ENCODE results near the gene MYBPHL. TPM values are rescaled to one million over a fixed set of nuclear protein-coding genes. Genes with fewer than 3 reads are reported as not detected.

The MYBPHL gene
- total RNA-seq, 1 experiment from 2014 or later: not detected

GRCh38 chr1:109268431-109269211 lies 38.2 kb downstream of the MYBPHL start:
- no peaks in the 10 kb centered on the region for H4K20me1 ChIP-seq (ENCODE audit: low read length)
- H3K9me3 ChIP-seq (ENCODE audit: low read length): no peaks in the 10 kb centered on the region
- H3K9me2 ChIP-seq (replicated peaks; ENCODE audit: low read length): no peaks in the 10 kb centered on the region
- H3K79me2 ChIP-seq (ENCODE audit: low read length): no peaks in the 10 kb centered on the region
- ChIA-PET CTCF (no interaction called here), POLR2A (ENCODE audit: unreplicated experiment) (no interaction called here)
- H3K27ac ChIP-seq (ENCODE audit: low read length): no peak overlapping the region
- no peaks in the 10 kb centered on the region for H3F3A ChIP-seq (ENCODE audit: low read length, unreplicated experiment)
- no peaks in the 10 kb centered on the region for H3K36me3 ChIP-seq (ENCODE audit: low read depth, low read length)
- no peak overlapping the region for H3K4me2 ChIP-seq (ENCODE audit: low read length)
- TF ChIP-seq, protein P1, sequence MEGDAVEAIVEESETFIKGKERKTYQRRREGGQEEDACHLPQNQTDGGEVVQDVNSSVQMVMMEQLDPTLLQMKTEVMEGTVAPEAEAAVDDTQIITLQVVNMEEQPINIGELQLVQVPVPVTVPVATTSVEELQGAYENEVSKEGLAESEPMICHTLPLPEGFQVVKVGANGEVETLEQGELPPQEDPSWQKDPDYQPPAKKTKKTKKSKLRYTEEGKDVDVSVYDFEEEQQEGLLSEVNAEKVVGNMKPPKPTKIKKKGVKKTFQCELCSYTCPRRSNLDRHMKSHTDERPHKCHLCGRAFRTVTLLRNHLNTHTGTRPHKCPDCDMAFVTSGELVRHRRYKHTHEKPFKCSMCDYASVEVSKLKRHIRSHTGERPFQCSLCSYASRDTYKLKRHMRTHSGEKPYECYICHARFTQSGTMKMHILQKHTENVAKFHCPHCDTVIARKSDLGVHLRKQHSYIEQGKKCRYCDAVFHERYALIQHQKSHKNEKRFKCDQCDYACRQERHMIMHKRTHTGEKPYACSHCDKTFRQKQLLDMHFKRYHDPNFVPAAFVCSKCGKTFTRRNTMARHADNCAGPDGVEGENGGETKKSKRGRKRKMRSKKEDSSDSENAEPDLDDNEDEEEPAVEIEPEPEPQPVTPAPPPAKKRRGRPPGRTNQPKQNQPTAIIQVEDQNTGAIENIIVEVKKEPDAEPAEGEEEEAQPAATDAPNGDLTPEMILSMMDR (conservative IDR thresholded peaks at IDR 0.05; ENCODE audit: low read depth, low read length): no peak
- TF ChIP-seq EZH2 (IDR thresholded peaks at IDR 0.05; ENCODE audit: low read length, unreplicated experiment) (no peak), EZH2phosphoT487 (IDR thresholded peaks at IDR 0.05; ENCODE audit: borderline replicate concordance, low read length) (no peak)
- no TSS peak for BruUV-seq (replicated peaks)
- H3K9ac ChIP-seq (ENCODE audit: low read length): no peak overlapping the region
- no peak for ATAC-seq
- no peaks in the 10 kb centered on the region for H3K27me3 ChIP-seq (ENCODE audit: low read length)
- intact Hi-C loops (cut with micrococcal nuclease): no loop called here
- no peak overlapping the region for H3K4me3 ChIP-seq (ENCODE audit: low read length)
- no peak overlapping the region for H2AFZ ChIP-seq (ENCODE audit: low read length)
- peaks cover 19% of the 10 kb centered on the region for H3K4me1 ChIP-seq (ENCODE audit: insufficient read depth, low read length)
- DNase-seq: no peak

DNA sequence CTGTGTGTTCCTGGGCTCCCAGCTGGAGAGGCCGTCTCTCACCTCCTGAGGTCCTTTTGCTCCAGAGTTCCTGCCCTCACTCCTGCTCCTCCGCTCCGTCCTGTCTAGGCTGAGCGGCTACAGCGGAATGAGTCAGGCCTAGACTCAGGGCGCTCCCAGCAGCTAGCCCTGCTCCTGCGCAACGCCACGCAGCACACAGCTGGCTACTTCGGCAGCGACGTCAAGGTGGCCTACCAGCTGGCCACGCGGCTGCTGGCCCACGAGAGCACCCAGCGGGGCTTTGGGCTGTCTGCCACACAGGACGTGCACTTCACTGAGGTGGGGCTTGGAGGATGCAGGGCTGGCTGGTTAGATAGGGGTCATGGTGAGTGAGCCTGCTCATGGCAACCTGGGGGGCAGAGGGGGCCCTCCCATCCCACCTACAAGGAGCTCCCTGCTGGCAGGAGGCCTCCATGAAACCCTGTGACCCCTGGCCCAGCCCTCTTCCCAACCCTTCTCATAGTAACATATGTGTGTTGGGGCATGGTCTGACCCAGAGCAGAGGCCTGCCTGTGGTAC lies 39.0 kb downstream of the MYBPHL start:
- Histone ChIP-seq H3K36me3 (ENCODE audit: low read depth, low read length) (no peaks in the 10 kb centered on the region), H3K9me2 (replicated peaks; ENCODE audit: low read length) (no peaks in the 10 kb centered on the region), H3K4me1 (ENCODE audit: insufficient read depth, low read length) (peaks cover 11% of the 10 kb centered on the region), H3K9me3 (ENCODE audit: low read length) (no peaks in the 10 kb centered on the region), H3F3A (ENCODE audit: low read length, unreplicated experiment) (no peaks in the 10 kb centered on the region), H3K4me2 (ENCODE audit: low read length) (no peak overlapping the region), H2AFZ (ENCODE audit: low read length) (no peak overlapping the region), H3K4me3 (ENCODE audit: low read length) (no peak overlapping the region), H3K27ac (ENCODE audit: low read length) (no peak overlapping the region; the same call in 1 of the 2 replicates), H4K20me1 (ENCODE audit: low read length) (no peaks in the 10 kb centered on the region), H3K9ac (ENCODE audit: low read length) (no peak overlapping the region), H3K27me3 (ENCODE audit: low read length) (no peaks in the 10 kb centered on the region), H3K79me2 (ENCODE audit: low read length) (no peaks in the 10 kb centered on the region)
- intact Hi-C loops (cut with micrococcal nuclease): no loop called here
- ChIA-PET CTCF (no interaction called here), POLR2A (ENCODE audit: unreplicated experiment) (no interaction called here)
- no TSS peak for BruUV-seq (replicated peaks)
- ATAC-seq: no peak
- DNase-seq: no peak
- no peak for TF ChIP-seq EZH2 (IDR thresholded peaks at IDR 0.05; ENCODE audit: low read length, unreplicated experiment)

DNA sequence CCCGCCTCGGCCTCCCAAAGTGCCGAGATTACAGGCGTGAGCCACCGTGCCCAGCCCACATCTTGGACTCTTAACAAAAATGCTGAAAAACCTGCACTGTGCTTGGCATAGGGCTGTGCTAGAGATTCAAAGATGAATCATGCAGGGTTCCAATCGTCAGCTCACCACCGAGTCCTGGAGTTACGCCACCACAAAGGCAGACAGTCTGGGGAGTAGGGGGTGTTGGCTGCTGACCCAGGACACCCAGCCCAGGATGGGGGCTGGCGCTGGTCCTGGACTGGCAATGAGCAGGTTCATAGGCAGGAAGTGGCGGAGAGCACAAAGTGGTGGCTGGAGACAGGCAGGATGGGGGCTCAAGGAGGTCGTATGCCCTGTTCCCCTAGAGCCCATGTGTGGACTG lies 39.8 kb downstream of the MYBPHL start:
- peak; percentile 85 for DNase-seq
- Histone ChIP-seq H3K27me3 (ENCODE audit: low read length) (no peaks in the 10 kb centered on the region), H3K4me2 (ENCODE audit: low read length) (peak overlapping the region; percentile 11; the same call in 1 of the 2 replicates), H3F3A (ENCODE audit: low read length, unreplicated experiment) (no peaks in the 10 kb centered on the region), H3K4me1 (ENCODE audit: insufficient read depth, low read length) (peaks cover 10% of the 10 kb centered on the region), H3K4me3 (ENCODE audit: low read length) (no peak overlapping the region), H3K9ac (ENCODE audit: low read length) (no peak overlapping the region), H3K9me3 (ENCODE audit: low read length) (no peaks in the 10 kb centered on the region), H4K20me1 (ENCODE audit: low read length) (no peaks in the 10 kb centered on the region), H2AFZ (ENCODE audit: low read length) (0 out of 2 replicates have a peak overlapping the region, but pooled peaks have one; percentile 14), H3K9me2 (replicated peaks; ENCODE audit: low read length) (no peaks in the 10 kb centered on the region), H3K36me3 (ENCODE audit: low read depth, low read length) (no peaks in the 10 kb centered on the region), H3K27ac (ENCODE audit: low read length) (peak overlapping the region; percentile 48), H3K79me2 (ENCODE audit: low read length) (no peaks in the 10 kb centered on the region)
- CTCF ChIA-PET: no interaction called here
- no TSS peak for BruUV-seq (replicated peaks)
- POLR2A ChIA-PET (ENCODE audit: unreplicated experiment): no interaction called here
- intact Hi-C loops (cut with micrococcal nuclease): no loop called here
- peak; percentile 21 for ATAC-seq
- no peak for TF ChIP-seq EZH2phosphoT487 (IDR thresholded peaks at IDR 0.05; ENCODE audit: borderline replicate concordance, low read length)
- TF ChIP-seq, protein P1 (conservative IDR thresholded peaks at IDR 0.05; ENCODE audit: low read depth, low read length): no peak
- no peak for TF ChIP-seq EZH2 (IDR thresholded peaks at IDR 0.05; ENCODE audit: low read length, unreplicated experiment)

Data from PC-3 (cell line).